RWPE2 (cell line): Measurements from ENCODE around the gene WDR64.

Experiments
- ATAC-seq: fragments of 200-7000 bp; cut with Tn5 transposase; 3 replicates; pipeline ENCODE4 v1.9.1; 2021; ENCODE audit warnings: low read depth
- DNase-seq: peaks from one replicate; pipeline ENCODE4 v3.0.0-alpha.2; 2020; ENCODE audit warnings: low spot score
- H3K27ac ChIP-seq: fragments of 450-650 bp; 2 replicates; pipeline ENCODE4 v1.5.1; 2017; ENCODE audit warnings: mild to moderate bottlenecking; ENCODE audit not compliant: poor library complexity, severe bottlenecking
- H3K27me3 ChIP-seq: fragments of 250-450 bp; sonication (Bioruptor Pico); 2 replicates; pipeline ENCODE4 v1.5.1; 2021; ENCODE audit warnings: mild to moderate bottlenecking, moderate library complexity; ENCODE audit not compliant: insufficient read depth, poor library complexity, severe bottlenecking
- H3K36me3 ChIP-seq: fragments of 250-450 bp; sonication (Bioruptor Pico); 2 replicates; pipeline ENCODE4 v1.5.1; 2020; ENCODE audit warnings: low read depth, mild to moderate bottlenecking, moderate library complexity
- H3K4me1 ChIP-seq: fragments of 250-450 bp; sonication (Bioruptor Pico); 2 replicates; pipeline ENCODE4 v1.5.1; 2021; ENCODE audit warnings: mild to moderate bottlenecking, moderate library complexity; ENCODE audit not compliant: insufficient read depth, poor library complexity, severe bottlenecking
- H3K4me3 ChIP-seq: fragments of 250-450 bp; sonication (Bioruptor Pico); 2 replicates; pipeline ENCODE4 v1.5.1; 2021; ENCODE audit warnings: mild to moderate bottlenecking, moderate library complexity; ENCODE audit not compliant: severe bottlenecking
- H3K9me3 ChIP-seq: fragments of 250-450 bp; sonication (Bioruptor Pico); 2 replicates; pipeline ENCODE4 v1.5.1; 2021; ENCODE audit warnings: mild to moderate bottlenecking, moderate library complexity; ENCODE audit not compliant: severe bottlenecking
- TF ChIP-seq, protein P1 (sequence below): fragments of 450-650 bp; IDR thresholded peaks from one replicate; pipeline ENCODE4 v1.5.1; 2017; ENCODE audit warnings: mild to moderate bottlenecking, moderate library complexity; ENCODE audit not compliant: poor library complexity, severe bottlenecking

WDR64 gene

DNA sequence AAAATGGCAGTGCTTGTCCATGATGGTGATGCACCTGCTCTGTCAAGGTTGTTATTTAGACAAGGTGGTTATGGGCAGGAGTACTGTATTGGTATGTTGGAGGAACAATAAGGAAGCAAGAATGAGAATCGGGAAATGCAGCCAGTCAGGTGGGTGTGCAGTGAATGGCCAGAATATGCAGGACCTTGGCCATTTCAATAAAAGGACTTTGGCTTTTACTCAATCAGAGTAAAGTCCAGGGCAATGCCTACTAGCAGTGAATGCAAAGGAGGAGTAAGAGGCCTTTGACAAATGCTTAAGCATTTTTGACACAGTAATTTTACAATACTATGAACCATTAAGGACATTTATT, 9.5 kb upstream of the WDR64 start:
- ATAC-seq: no peak
- Histone ChIP-seq H3K4me1 (peaks cover 15% of the 10 kb centered on the region), H3K27ac (no peak overlapping the region), H3K4me3 (no peak overlapping the region), H3K36me3 (no peaks in the 10 kb centered on the region), H3K9me3 (no peaks in the 10 kb centered on the region), H3K27me3 (no peaks in the 10 kb centered on the region)
- no peak for DNase-seq
- TF ChIP-seq, protein P1, sequence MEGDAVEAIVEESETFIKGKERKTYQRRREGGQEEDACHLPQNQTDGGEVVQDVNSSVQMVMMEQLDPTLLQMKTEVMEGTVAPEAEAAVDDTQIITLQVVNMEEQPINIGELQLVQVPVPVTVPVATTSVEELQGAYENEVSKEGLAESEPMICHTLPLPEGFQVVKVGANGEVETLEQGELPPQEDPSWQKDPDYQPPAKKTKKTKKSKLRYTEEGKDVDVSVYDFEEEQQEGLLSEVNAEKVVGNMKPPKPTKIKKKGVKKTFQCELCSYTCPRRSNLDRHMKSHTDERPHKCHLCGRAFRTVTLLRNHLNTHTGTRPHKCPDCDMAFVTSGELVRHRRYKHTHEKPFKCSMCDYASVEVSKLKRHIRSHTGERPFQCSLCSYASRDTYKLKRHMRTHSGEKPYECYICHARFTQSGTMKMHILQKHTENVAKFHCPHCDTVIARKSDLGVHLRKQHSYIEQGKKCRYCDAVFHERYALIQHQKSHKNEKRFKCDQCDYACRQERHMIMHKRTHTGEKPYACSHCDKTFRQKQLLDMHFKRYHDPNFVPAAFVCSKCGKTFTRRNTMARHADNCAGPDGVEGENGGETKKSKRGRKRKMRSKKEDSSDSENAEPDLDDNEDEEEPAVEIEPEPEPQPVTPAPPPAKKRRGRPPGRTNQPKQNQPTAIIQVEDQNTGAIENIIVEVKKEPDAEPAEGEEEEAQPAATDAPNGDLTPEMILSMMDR: no peak

DNA sequence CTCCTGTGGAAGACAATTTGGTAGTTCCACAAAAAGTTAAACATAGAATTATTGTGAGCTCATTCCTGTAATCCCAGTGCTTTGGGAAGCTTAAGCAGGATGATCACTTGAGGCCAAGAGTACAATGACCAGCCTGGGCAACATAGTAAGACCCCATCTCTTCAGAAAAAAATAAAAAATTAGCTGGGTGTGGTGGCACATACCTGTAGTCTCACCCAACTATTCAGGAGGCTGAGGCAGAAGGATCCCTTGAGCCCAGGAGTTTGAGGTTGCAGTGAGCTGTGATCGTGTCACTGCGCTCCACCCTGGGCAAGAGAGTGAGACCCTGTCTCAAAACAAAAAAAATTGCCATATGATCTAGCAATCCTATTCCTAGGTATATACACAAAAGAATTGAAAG, 7.8 kb upstream of the WDR64 start:
- Histone ChIP-seq H3K36me3 (no peaks in the 10 kb centered on the region), H3K27ac (no peak overlapping the region), H3K9me3 (no peaks in the 10 kb centered on the region), H3K4me1 (peaks cover 10% of the 10 kb centered on the region), H3K4me3 (no peak overlapping the region), H3K27me3 (no peaks in the 10 kb centered on the region)
- no peak for ATAC-seq
- TF ChIP-seq, protein P1: no peak
- no peak for DNase-seq

DNA sequence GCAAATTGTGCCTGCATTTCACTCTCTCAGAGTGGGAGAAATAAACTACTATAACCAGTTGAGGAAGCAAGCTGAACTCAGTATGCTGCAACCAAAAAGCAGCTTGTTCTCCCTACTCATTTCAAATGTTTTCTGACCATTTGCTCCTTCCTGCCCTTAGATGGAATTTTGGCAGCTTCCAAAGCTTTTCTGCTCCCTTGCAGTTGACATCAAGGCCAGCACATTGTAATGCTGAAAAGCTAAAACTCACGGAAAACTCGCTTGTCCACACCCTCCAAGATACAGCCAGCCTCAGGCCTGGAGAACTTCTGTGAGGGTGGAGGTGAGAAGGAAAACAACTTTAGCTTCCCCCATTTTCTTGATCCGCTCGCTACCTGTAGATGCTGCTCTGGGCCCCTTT, 6.9 kb upstream of the WDR64 start:
- Histone ChIP-seq H3K27me3 (no peaks in the 10 kb centered on the region), H3K36me3 (no peaks in the 10 kb centered on the region), H3K4me1 (peaks cover 10% of the 10 kb centered on the region), H3K4me3 (no peak overlapping the region), H3K27ac (no peak overlapping the region), H3K9me3 (no peaks in the 10 kb centered on the region)
- ATAC-seq: no peak
- TF ChIP-seq, protein P1: no peak
- no peak for DNase-seq

DNA sequence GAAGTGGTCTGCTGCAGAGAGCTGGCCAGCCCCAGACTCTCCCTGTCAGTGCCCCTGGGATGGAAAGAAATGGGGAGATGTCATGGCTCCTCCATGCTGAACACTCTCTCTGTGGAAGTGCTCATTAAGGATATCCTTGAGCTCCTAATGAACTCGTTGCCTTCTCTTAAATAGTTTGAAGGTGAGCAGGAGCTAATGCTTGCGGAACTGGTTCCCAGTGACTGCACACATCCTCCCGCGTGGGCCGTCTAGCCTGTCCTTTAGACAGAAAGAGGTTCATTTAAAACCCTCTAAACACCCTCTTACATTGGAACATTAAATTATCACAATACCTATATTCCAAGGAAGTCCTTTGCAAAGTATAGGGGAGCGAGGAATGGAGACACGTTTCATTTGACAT, 5.9 kb upstream of the WDR64 start:
- H3K9me3 ChIP-seq: no peaks in the 10 kb centered on the region
- ATAC-seq (no peak), DNase-seq (no peak)
- no peak overlapping the region for H3K4me3 ChIP-seq
- H3K27ac ChIP-seq: no peak overlapping the region
- no peaks in the 10 kb centered on the region for H3K36me3 ChIP-seq
- H3K27me3 ChIP-seq: no peaks in the 10 kb centered on the region
- peaks cover 7% of the 10 kb centered on the region for H3K4me1 ChIP-seq
- TF ChIP-seq, protein P1: no peak

DNA sequence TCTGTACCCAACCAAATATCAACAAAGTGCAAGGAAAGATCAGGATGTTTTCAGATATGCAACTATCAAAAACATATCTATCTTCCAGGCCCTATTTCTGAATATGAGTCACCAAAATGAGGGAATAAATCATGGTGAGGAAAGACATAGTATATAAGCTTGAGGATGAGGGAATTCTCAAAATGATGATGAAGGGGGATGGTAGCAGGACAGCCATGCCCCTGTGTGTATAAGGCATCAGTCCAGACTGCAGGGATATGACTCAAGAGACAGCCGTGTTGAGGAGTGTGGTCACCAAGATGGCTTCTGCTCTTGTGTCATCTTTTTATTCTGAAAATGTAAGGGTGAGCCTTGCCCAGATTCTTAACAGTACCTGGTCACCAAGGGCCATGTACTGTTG, 4.4 kb upstream of the WDR64 start:
- H3K4me3 ChIP-seq: no peak overlapping the region
- no peak for DNase-seq
- H3K36me3 ChIP-seq: no peaks in the 10 kb centered on the region
- no peaks in the 10 kb centered on the region for H3K4me1 ChIP-seq
- no peaks in the 10 kb centered on the region for H3K27me3 ChIP-seq
- H3K9me3 ChIP-seq: no peaks in the 10 kb centered on the region
- ATAC-seq: peak; percentile 44; the same call in 1 of the 3 replicates
- H3K27ac ChIP-seq: no peak overlapping the region
- TF ChIP-seq, protein P1: no peak
